Prostate gland (tissue), 2 donors: ENCODE results near the gene DDI2. TPM values are rescaled to one million over a fixed set of nuclear protein-coding genes. Genes with fewer than 3 reads are reported as not detected.

Experiments used
- DNase-seq: peaks from one replicate; pipeline ENCODE4 v3.0.0-alpha.2; 2019; ENCODE audit warnings: low spot score
- H3K27ac ChIP-seq, 2 donors: fragments of 200-600 bp; sonication (generic); 2 replicates each; pipeline ENCODE4 v1.5.1; 2017 to 2019
- H3K27me3 ChIP-seq: fragments of 200-600 bp; sonication (generic); replicated peaks from 2 replicates; pipeline ENCODE4 v1.5.1; 2019; ENCODE audit not compliant: insufficient read depth
- H3K36me3 ChIP-seq, 2 donors: fragments of 200-600 bp; sonication (generic); 1 replicate in 1 of 2; 2 replicates in 1 of 2; pipeline versions ENCODE4 v1.5.1 to v1.8.1; 2017 to 2019
- H3K4me1 ChIP-seq: fragments of 200-600 bp; sonication (generic); replicated peaks from 2 replicates; pipeline ENCODE4 v1.5.1; 2019
- H3K4me3 ChIP-seq, 2 donors: fragments of 200-600 bp; sonication (generic); 2 replicates each; pipeline ENCODE4 v1.5.1; 2017 to 2019
- H3K9me3 ChIP-seq: fragments of 200-600 bp; sonication (generic); 2 replicates; pipeline ENCODE4 v1.5.1; 2017
- POLR2A ChIP-seq: fragments of 450-650 bp; IDR thresholded peaks from one replicate; pipeline ENCODE4 v1.6.1; 2016; ENCODE audit warnings: antibody characterized with exemption, mild to moderate bottlenecking
- POLR2AphosphoS5 ChIP-seq: sonication (generic); formaldehyde crosslinking; IDR thresholded peaks from one replicate; pipeline ENCODE4 v1.6.1; 2017; ENCODE audit warnings: antibody characterized with exemption
- WGBS: methylation state at CpG from one replicate; pipeline ENCODE4 v1.1.5; 2018; 5-methylcytosine and 5-hydroxymethylcytosine counted together
- intact Hi-C: fragments of 100-400 bp; cut with DNase I; formaldehyde crosslinking; loops from one replicate; pipeline ENCODE4 v1.14.2; 2022
- total RNA-seq, 2 donors: library from RNA; depleted of rRNA; stranded (reverse); fragments of >200 nt; gene quantifications; one replicate each; pipeline ENCODE4 v1.1.0, GENCODE V29; 2016
- TF ChIP-seq, protein P1 (sequence below), 4 experiments: fragments of 200-600 bp in 2 of 4; fragments of 450-650 bp in 2 of 4; sonication (generic) in 2 of 4; IDR thresholded peaks; 1 replicate in 3 of 4; 2 replicates in 1 of 4; pipeline ENCODE4 v1.5.1; 2016 to 2019; ENCODE audit warnings: antibody characterized with exemption in 4 of 4, mild to moderate bottlenecking in 2 of 4, moderate library complexity in 2 of 4

The DDI2 gene
- total RNA-seq, 2 donors from 2014 or later, result 47.5 to 58.4 TPM

DNA sequence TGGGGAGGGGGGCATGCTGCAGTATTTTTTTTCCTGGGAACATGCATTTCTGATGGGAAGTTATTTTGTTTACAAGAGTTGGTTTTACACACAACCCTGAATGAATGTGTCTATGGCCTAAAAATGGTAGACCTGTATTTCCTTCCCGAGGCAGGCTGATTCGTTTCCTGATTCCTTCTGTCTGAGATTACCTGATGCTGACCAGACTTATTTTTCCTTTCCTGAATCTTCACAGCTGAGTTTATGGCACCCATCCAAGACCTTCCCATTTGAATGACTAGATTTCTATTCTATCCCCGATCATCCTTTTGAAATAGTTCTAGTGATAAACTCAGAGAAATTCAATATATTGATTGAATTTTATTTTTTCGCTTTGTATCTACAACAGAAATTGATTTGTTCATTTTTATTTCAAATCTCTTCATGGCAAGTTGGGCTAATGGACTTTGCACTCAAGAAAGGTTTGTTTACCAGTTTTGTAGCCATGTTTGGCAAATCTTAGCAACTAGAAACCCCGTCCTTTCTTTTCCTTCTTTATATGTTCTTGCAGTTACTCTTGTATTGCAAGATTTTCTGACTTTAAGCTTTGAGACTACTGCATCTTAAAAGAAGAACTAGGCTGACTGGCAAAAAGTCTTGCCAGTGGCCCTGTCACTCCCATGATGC, 51.0 kb downstream of the DDI2 start:
- intact Hi-C loops, result no loop called here
- H3K27me3 ChIP-seq, result no peaks in the 10 kb centered on the region
- no peaks in the 10 kb centered on the region for H3K36me3 ChIP-seq
- H3K4me3 ChIP-seq, result no peak overlapping the region
- H3K4me1 ChIP-seq, result no peaks in the 10 kb centered on the region
- DNase-seq, result no peak
- no peaks in the 10 kb centered on the region for H3K9me3 ChIP-seq
- H3K27ac ChIP-seq, result no peak overlapping the region
- 79% methylated on average over 5 of the region's 5 CpGs for WGBS
- no peak for TF ChIP-seq POLR2AphosphoS5
- TF ChIP-seq, protein P1, sequence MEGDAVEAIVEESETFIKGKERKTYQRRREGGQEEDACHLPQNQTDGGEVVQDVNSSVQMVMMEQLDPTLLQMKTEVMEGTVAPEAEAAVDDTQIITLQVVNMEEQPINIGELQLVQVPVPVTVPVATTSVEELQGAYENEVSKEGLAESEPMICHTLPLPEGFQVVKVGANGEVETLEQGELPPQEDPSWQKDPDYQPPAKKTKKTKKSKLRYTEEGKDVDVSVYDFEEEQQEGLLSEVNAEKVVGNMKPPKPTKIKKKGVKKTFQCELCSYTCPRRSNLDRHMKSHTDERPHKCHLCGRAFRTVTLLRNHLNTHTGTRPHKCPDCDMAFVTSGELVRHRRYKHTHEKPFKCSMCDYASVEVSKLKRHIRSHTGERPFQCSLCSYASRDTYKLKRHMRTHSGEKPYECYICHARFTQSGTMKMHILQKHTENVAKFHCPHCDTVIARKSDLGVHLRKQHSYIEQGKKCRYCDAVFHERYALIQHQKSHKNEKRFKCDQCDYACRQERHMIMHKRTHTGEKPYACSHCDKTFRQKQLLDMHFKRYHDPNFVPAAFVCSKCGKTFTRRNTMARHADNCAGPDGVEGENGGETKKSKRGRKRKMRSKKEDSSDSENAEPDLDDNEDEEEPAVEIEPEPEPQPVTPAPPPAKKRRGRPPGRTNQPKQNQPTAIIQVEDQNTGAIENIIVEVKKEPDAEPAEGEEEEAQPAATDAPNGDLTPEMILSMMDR (IDR thresholded peaks at IDR 0.05), result no peak
- no peak for TF ChIP-seq POLR2A

DNA sequence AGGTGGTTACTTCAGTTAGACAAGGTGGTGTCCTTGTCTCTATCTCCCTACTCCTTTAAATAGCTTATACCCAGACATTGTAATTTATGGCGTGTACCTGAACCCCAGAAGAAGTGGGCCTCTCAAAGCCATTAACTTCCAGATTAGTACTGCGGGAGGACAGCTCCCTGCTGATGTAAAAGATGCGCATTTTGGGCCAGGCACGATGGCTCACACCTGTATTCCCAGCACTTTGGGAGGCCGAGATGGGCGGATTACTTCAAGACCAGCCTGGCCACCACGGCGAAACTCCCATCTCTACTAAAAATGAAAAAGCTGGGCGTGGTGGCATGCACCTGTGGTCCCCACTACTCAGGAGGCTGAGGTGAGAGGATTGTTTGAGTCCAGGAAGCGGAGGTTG, 51.8 kb downstream of the DDI2 start:
- Histone ChIP-seq H3K27ac (no peak overlapping the region), H3K36me3 (no peaks in the 10 kb centered on the region), H3K27me3 (no peaks in the 10 kb centered on the region), H3K4me1 (no peaks in the 10 kb centered on the region), H3K9me3 (no peaks in the 10 kb centered on the region), H3K4me3 (no peak overlapping the region)
- WGBS, result 90% methylated on average over 10 of the region's 10 CpGs
- no peak for TF ChIP-seq POLR2AphosphoS5
- TF ChIP-seq, protein P1 (IDR thresholded peaks at IDR 0.05), result no peak
- TF ChIP-seq POLR2A, result no peak
- intact Hi-C loops, result no loop called here
- DNase-seq, result no peak

DNA sequence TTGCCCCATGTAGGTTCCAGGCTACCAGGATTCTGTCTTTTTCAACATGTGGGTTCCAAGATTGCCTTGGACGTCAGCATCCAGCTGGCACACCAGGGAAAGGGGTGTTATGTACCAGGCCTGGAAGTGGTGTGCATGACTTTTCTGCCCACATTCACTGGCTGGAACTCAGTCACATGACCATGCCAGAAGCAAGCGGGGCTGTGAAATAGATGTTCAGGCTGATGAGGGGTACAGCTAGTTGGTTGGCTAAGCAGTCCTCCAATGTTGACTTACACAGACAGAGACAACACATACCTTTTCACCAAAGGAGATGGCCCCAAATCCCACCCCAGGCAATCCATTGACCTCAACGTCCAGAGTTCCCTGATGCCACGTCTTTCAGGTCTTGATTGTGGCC, 52.6 kb downstream of the DDI2 start:
- H3K27ac ChIP-seq, result no peak overlapping the region
- H3K4me3 ChIP-seq, result no peak overlapping the region
- no peak for DNase-seq
- H3K4me1 ChIP-seq, result no peaks in the 10 kb centered on the region
- no peak for TF ChIP-seq POLR2AphosphoS5
- TF ChIP-seq, protein P1 (IDR thresholded peaks at IDR 0.05), result no peak
- no peak for TF ChIP-seq POLR2A
- WGBS, result 74% methylated on average over 4 of the region's 4 CpGs
- no peaks in the 10 kb centered on the region for H3K27me3 ChIP-seq
- no peaks in the 10 kb centered on the region for H3K36me3 ChIP-seq
- intact Hi-C loops, result no loop called here
- H3K9me3 ChIP-seq, result no peaks in the 10 kb centered on the region

DNA sequence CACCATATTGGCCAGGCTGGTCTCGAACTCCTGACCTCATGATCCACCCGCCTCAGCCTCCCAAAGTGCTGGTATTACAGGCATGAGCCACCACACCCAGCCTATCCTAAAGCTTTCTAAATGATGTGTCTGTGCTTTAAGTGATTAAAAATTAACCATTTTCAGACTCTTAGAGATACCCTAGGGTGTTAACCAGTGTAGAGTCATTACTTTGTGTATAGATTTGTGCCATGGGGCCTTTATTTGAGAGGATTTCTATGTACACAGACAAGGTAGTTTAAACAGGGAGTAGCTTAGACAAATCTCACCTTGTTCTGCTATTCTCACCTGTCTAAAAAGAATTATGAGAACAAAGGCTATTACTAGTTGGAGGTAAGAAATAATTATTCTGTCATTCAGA, 54.2 kb downstream of the DDI2 start:
- Histone ChIP-seq H3K9me3 (no peaks in the 10 kb centered on the region), H3K27ac (no peak overlapping the region), H3K36me3 (no peaks in the 10 kb centered on the region), H3K4me1 (no peaks in the 10 kb centered on the region), H3K4me3 (no peak overlapping the region), H3K27me3 (no peaks in the 10 kb centered on the region)
- WGBS, result 100% methylated on average over 2 of the region's 2 CpGs
- DNase-seq, result no peak
- TF ChIP-seq POLR2A (no peak), POLR2AphosphoS5 (no peak)
- TF ChIP-seq, protein P1 (IDR thresholded peaks at IDR 0.05), result no peak
- intact Hi-C loops, result no loop called here
